Stomach (tissue), 9 donors: ENCODE measurements around the gene C3orf22. TPM values are rescaled to one million over a fixed set of nuclear protein-coding genes. Genes with fewer than 3 reads are reported as not detected.
"Not testable (repeated sequence)": the region's sequence is repeated elsewhere in the genome, so short reads cannot be mapped to it uniquely, and the experiment has no call there.

Source experiments
- DNase-seq, 2 donors: peaks; one replicate each; pipeline versions ENCODE4 v3.0.0 to v3.0.0-alpha.2; 2013 to 2019
- H3K27ac ChIP-seq, 5 donors: fragments of 200-600 bp in 4 of 5; sonication (generic) in 4 of 5; one replicate each; pipeline ENCODE4 v1.5.1; 2013 to 2019; ENCODE audit warnings: mild to moderate bottlenecking in 1 of 5, moderate library complexity in 1 of 5
- H3K27me3 ChIP-seq, 3 donors: fragments of 200-600 bp; sonication (generic); one replicate each; pipeline ENCODE4 v1.5.1; 2017 to 2019; ENCODE audit warnings: mixed run types in 1 of 3
- H3K36me3 ChIP-seq, 4 donors: fragments of 200-600 bp; sonication (generic); 1 replicate in 3 of 4; 2 replicates in 1 of 4; pipeline ENCODE4 v1.5.1; 2016 to 2019
- H3K4me1 ChIP-seq, 4 donors: fragments of 200-600 bp; sonication (generic); one replicate each; pipeline ENCODE4 v1.5.1; 2016 to 2019
- H3K4me3 ChIP-seq, 4 donors: fragments of 200-600 bp; sonication (generic) in 3 of 4; one replicate each; pipeline ENCODE4 v1.5.1; 2016 to 2019; ENCODE audit warnings: mild to moderate bottlenecking in 1 of 4
- H3K9me3 ChIP-seq, 4 donors: fragments of 200-600 bp; sonication (generic); one replicate each; pipeline ENCODE4 v1.5.1; 2016 to 2019
- CTCF ChIP-seq, 7 experiments: fragments of 450-650 bp in 4 of 7; fragments of 200-600 bp in 3 of 7; sonication (generic) in 3 of 7; IDR thresholded peaks; one replicate each; pipeline ENCODE4 v1.5.1; 2016 to 2019; ENCODE audit warnings: antibody characterized with exemption in 7 of 7, control low read depth in 2 of 7, mild to moderate bottlenecking in 1 of 7
- EP300 ChIP-seq: sonication (generic); formaldehyde crosslinking; IDR thresholded peaks from one replicate; pipeline ENCODE4 v1.6.1; 2017; ENCODE audit warnings: antibody characterized with exemption
- POLR2A ChIP-seq, 4 donors: fragments of 450-650 bp; IDR thresholded peaks; one replicate each; pipeline ENCODE4 v1.6.1; 2016; ENCODE audit warnings: antibody characterized with exemption in 4 of 4, control low read depth in 2 of 4, mild to moderate bottlenecking in 1 of 4, moderate library complexity in 1 of 4
- POLR2AphosphoS5 ChIP-seq, 3 donors: sonication (generic); formaldehyde crosslinking; IDR thresholded peaks; one replicate each; pipeline ENCODE4 v1.6.1; 2016; ENCODE audit warnings: antibody characterized with exemption in 3 of 3
- WGBS, 5 donors: extraction: QIAGEN DNeasy Blood & Tissue Kit in 3 of 5; methylation state at CpG; one replicate each; pipeline versions ENCODE4 v1.1.5 to v1.1.7; 2013 to 2018; 5-methylcytosine and 5-hydroxymethylcytosine counted together
- intact Hi-C: fragments of 100-400 bp; cut with DNase I; formaldehyde crosslinking; loops from one replicate; pipeline ENCODE4 v1.15.1; 2023; ENCODE audit warnings: low total_unique reads
- polyA plus RNA-seq, 3 donors: library from polyadenylated mRNA; stranded (reverse); fragments of 200-250 nt; gene quantifications; one replicate each; pipeline ENCODE4 v1.2.3, GENCODE V29; 2013
- total RNA-seq, 5 donors: library from RNA; depleted of rRNA; stranded (reverse); fragments of >200 nt; gene quantifications; one replicate each; pipeline versions ENCODE4 v1.1.0 to v1.2.3, GENCODE V29; 2014 to 2016
- donor health status: healthy with polysubstance abuse.
- donor health status: Bipolar disorder and iron deficiency.
- donor health status: healthy.

Gene C3orf22
- total and polyA plus RNA-seq, 8 donors: not detected

DNA sequence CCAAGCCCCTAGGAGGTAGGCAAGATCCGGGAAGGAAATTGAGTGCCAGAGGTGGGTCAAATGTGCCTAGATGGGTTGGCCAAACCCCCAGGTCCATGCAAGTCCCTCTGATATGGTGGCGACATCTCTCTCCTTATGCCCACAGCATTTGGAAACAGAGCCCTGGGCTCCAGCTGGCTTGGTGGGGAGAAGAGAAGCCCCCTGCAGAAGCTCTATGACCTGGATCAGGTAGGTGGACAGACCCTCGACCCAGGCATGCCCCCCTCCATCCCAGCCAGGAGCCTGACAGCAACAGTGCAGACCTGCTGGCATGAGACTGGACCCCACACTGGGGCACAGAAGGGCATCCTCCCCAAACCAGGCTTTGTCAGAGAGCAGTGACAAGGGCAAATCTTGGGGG, 22.6 kb downstream of the C3orf22 start:
- intact Hi-C loops: no loop called here
- 63 to 82% (median 76%) methylated on average over 2 to 3 of the region's 3 CpGs for WGBS, 5 donors
- no peaks in the 10 kb centered on the region for H3K36me3 ChIP-seq
- TF ChIP-seq POLR2AphosphoS5 (IDR thresholded peaks at IDR 0.05) (no peak), CTCF (IDR thresholded peaks at IDR 0.05) (no peak), EP300 (no peak), POLR2A (IDR thresholded peaks at IDR 0.05) (no peak)
- no peaks in the 10 kb centered on the region for H3K9me3 ChIP-seq
- H3K27me3 ChIP-seq: peaks cover 0 to 50% (median 0%) of the 10 kb centered on the region in 3 donors
- H3K27ac ChIP-seq: no peak overlapping the region
- DNase-seq: no peak
- H3K4me3 ChIP-seq: no peak overlapping the region
- H3K4me1 ChIP-seq: peaks cover 0 to 11% (median under 1%) of the 10 kb centered on the region in 4 donors

DNA sequence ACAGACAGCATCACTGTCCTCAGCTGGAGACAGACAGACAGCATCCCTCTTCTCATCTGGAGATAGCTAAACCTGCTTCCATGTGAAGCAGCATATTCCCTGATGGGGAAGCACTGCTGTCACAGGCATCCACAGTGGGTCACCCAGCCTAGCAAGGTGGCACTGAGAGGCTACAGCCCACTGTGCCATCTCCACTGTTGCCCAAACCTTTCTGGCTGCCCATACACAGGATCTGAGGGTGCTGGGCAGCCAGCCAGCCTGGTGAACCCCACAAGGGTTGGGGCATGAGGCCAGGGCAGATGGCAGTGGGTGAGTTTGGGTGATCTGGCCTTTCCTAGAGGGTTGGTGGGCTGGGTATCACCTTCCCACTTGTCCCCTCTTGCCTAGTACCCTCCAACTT, 23.1 kb downstream of the C3orf22 start:
- Histone ChIP-seq H3K4me3 (no peak overlapping the region), H3K27ac (no peak overlapping the region), H3K27me3 (peaks cover 0 to 45% (median 0%) of the 10 kb centered on the region in 3 donors), H3K4me1 (peaks cover 0 to 6% (median 0%) of the 10 kb centered on the region in 4 donors), H3K36me3 (no peaks in the 10 kb centered on the region), H3K9me3 (no peaks in the 10 kb centered on the region)
- intact Hi-C loops: no loop called here
- TF ChIP-seq POLR2A (IDR thresholded peaks at IDR 0.05) (no peak), CTCF (IDR thresholded peaks at IDR 0.05) (no peak), POLR2AphosphoS5 (IDR thresholded peaks at IDR 0.05) (no peak), EP300 (no peak)
- DNase-seq: no peak

- H3K9me3 ChIP-seq, intact Hi-C loops, H3K27ac ChIP-seq, H3K36me3 ChIP-seq, H3K4me3 ChIP-seq, H3K4me1 ChIP-seq, DNase-seq: not testable (repeated sequence)
- 88 to 91% (median 90%) methylated on average over 6 to 7 of the region's 7 CpGs for WGBS, 5 donors
- H3K27me3 ChIP-seq: peaks cover 0 to 41% (median 0%) of the 10 kb centered on the region in 3 donors
Observed at GRCh38 chr3:126534716-126535115, 24.0 kb downstream of the C3orf22 start.

DNA sequence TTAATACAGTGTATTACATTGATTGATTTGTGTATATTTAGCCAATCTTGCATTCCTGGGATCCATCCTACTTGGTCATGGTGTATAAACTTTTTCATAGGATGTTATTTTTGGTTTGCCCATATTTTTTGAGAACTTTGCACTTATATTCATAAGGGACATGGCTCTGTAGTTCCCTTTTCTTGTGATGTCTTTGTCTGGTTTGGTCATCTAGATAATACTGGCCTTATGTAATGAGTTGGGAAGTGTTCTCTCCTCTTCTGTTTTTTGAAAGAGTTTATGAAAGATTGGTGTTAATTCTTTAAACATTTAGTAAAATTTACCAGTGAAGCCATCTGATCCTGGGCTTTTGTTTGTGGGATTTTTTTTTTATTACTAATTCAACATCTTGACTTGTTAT, 25.2 kb downstream of the C3orf22 start:
- peaks cover 0 to 4% (median 0%) of the 10 kb centered on the region in 4 donors for H3K4me1 ChIP-seq
- H3K27me3 ChIP-seq: peaks cover 0 to 41% (median 0%) of the 10 kb centered on the region in 3 donors
- H3K27ac ChIP-seq: no peak overlapping the region
- no peaks in the 10 kb centered on the region for H3K36me3 ChIP-seq
- intact Hi-C loops: no loop called here
- no peaks in the 10 kb centered on the region for H3K9me3 ChIP-seq
- no peak for DNase-seq
- no peak for TF ChIP-seq EP300
- no peak for TF ChIP-seq POLR2A (IDR thresholded peaks at IDR 0.05)
- TF ChIP-seq CTCF (IDR thresholded peaks at IDR 0.05): no peak
- no peak for TF ChIP-seq POLR2AphosphoS5 (IDR thresholded peaks at IDR 0.05)
- H3K4me3 ChIP-seq: no peak overlapping the region

- intact Hi-C loops: no loop called here
- peak overlapping the region in 2 of 5 donors; percentile 62 to 70 for H3K27ac ChIP-seq
- no peaks in the 10 kb centered on the region for H3K36me3 ChIP-seq
- no peaks in the 10 kb centered on the region for H3K9me3 ChIP-seq
- no peak for DNase-seq
- no peak overlapping the region for H3K4me3 ChIP-seq
- WGBS, 5 donors: 84 to 90% (median 85%) methylated on average over 5 to 6 of the region's 6 CpGs
- peaks cover 0 to 25% (median 0%) of the 10 kb centered on the region in 3 donors for H3K27me3 ChIP-seq
- peaks cover 0 to 12% (median 0%) of the 10 kb centered on the region in 4 donors for H3K4me1 ChIP-seq
- TF ChIP-seq CTCF (IDR thresholded peaks at IDR 0.05): no peak
- no peak for TF ChIP-seq POLR2A (IDR thresholded peaks at IDR 0.05)
- TF ChIP-seq EP300: no peak
- TF ChIP-seq POLR2AphosphoS5 (IDR thresholded peaks at IDR 0.05): no peak
Observed at GRCh38 chr3:126531051-126531330, 27.7 kb downstream of the C3orf22 start.
